ENCODE data around the gene QSOX1.

GRCh38 chr1:180155182-180155682 is 563 bp downstream of the QSOX1 start:
- TF ChIP-seq POLR2AphosphoS5 (IDR thresholded peaks at IDR 0.05; ENCODE audit: borderline replicate concordance, low read depth, low read length) = no peak
- no peak for TF ChIP-seq EZH2 (IDR thresholded peaks at IDR 0.05)
- TF ChIP-seq FOXP2 (optimal IDR thresholded peaks at IDR 0.05; ENCODE audit: control extremely low read depth, extremely low read length, insufficient read depth) = no peak

All from SK-N-MC (cell line).